Fibroblast of the aortic adventitia (primary cell): ENCODE results near the gene RAB10. TPM values are rescaled to one million over a fixed set of nuclear protein-coding genes. Genes with fewer than 3 reads are reported as not detected.

Source experiments
- DNase-seq: peaks from one replicate; pipeline ENCODE4 v3.0.0-alpha.2; 2010; ENCODE audit warnings: low read depth
- H3K4me3 ChIP-seq: 2 replicates; pipeline ENCODE4 v1.5.1; 2011; ENCODE audit warnings: low read depth, mild to moderate bottlenecking, control low read depth, low read length, moderate library complexity
- total RNA-seq: library from RNA; depleted of rRNA; stranded (reverse); fragments of >200 nt; gene quantifications from 2 replicates; pipeline ENCODE4 v1.2.3, GENCODE V29; 2012; ENCODE audit warnings: low replicate concordance
- TF ChIP-seq, protein P1 (sequence below): IDR thresholded peaks from 2 replicates; pipeline ENCODE4 v1.5.1; 2011; ENCODE audit warnings: mild to moderate bottlenecking, low read length, control low read depth, inconsistent platforms; ENCODE audit not compliant: insufficient read depth

RAB10 gene
- total RNA-seq, 1 donor: 234 TPM

- no peak for DNase-seq
- TF ChIP-seq, protein P1, sequence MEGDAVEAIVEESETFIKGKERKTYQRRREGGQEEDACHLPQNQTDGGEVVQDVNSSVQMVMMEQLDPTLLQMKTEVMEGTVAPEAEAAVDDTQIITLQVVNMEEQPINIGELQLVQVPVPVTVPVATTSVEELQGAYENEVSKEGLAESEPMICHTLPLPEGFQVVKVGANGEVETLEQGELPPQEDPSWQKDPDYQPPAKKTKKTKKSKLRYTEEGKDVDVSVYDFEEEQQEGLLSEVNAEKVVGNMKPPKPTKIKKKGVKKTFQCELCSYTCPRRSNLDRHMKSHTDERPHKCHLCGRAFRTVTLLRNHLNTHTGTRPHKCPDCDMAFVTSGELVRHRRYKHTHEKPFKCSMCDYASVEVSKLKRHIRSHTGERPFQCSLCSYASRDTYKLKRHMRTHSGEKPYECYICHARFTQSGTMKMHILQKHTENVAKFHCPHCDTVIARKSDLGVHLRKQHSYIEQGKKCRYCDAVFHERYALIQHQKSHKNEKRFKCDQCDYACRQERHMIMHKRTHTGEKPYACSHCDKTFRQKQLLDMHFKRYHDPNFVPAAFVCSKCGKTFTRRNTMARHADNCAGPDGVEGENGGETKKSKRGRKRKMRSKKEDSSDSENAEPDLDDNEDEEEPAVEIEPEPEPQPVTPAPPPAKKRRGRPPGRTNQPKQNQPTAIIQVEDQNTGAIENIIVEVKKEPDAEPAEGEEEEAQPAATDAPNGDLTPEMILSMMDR: no peak
- H3K4me3 ChIP-seq: no peak overlapping the region
Measured at GRCh38 chr2:26144031-26144430, 110.1 kb downstream of the RAB10 start.

DNA sequence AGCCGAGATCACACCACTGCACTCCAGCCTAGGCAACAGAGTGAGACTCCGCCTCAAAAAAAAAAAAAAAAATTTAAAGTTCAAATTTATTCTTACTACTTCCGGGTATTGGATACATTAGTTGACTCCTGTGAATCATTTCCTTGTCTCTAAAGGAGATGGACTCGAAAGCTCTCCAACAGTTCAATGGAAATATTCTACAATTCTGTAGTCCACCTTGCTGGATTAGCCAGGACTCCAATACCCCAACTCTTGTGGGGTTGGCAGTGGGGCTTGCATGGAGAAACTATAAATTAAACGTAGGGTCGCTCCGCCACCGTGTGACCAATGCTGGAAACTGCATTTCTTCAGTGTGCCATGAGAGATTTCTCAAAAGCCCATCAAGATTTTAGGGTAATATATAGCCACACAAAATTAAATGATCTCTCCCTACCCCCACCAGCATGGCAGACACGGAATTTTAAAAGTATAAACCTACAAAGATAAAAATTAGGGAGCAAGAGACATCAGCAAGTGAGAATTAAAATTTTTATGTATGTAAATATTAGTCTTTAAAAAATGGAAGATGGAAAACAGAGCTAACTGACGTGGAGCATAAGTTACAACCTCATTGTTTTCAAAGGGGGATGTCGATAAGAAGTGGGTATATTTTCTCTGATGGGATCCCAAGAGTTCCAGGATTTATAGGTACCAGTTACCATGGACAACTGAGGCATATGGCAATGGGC is 111.2 kb downstream of the RAB10 start:
- peak; percentile 74 for DNase-seq
- TF ChIP-seq, protein P1: peak; percentile 74
- H3K4me3 ChIP-seq: no peak overlapping the region

DNA sequence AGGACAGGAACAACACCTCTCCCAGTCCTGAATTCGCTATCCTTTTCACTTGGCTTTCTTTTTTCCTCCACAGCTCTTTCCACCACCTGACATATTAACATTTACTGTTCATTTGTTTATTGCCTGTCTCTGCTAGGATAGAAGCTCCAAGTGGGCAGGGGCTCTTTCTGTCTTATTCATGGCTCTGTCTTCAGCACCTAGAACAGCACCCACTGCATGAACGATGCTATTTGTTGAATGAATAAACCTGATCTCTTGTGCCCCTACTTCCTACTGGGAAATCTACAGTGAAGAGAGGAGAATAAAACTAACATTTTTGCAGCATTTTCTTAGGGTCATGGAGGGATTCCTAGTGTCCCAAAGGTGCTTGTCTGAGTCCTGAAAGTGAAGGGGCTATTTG is 114.6 kb downstream of the RAB10 start:
- no peak overlapping the region for H3K4me3 ChIP-seq
- peak; percentile 24 for DNase-seq
- TF ChIP-seq, protein P1: no peak

- TF ChIP-seq, protein P1: no peak
- no peak for DNase-seq
- no peak overlapping the region for H3K4me3 ChIP-seq
Measured at GRCh38 chr2:26150243-26150642, 116.4 kb downstream of the RAB10 start.

- no peak for DNase-seq
- TF ChIP-seq, protein P1: no peak
- no peak overlapping the region for H3K4me3 ChIP-seq
Measured at GRCh38 chr2:26157580-26157979, 123.7 kb downstream of the RAB10 start.

DNA sequence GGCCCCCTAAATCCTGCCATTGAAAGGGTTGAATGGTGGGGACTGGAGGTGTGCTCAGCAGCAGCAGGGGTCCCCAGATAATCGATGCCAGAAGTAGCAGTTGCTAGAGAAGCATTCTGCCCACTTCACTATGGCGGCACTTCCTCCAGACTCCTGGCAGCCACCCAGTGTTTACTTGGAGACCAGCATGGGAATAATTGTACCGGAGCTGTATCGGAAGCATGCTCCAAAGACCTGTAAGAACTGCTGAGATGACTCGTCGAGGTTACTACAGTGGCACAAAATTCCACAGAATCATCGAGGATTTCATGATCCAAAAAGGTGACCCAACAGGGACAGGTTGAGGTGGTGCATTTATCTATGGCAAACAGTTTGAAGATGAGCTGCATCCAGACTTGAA is 128.0 kb downstream of the RAB10 start:
- no peak overlapping the region for H3K4me3 ChIP-seq
- TF ChIP-seq, protein P1: no peak
- no peak for DNase-seq

DNA sequence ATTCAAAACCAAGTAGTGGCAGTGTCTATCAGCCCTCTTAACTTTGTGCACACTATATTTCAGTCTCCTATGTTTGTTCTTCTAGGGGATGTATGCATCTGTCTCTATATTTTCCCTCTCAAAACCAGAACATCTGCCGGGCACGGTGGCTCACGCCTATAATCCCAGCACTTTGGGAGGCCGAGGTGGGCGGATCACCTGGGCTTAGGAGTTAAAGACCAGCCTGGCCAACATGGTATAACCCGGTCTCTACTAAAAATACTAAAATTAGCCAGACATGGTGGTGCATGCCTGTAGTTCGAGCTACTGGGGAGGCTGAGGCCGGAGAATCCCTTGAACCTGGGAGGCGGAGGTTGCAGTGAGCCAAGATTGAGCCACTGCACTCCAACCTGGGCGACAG is 129.1 kb downstream of the RAB10 start:
- TF ChIP-seq, protein P1: no peak
- no peak overlapping the region for H3K4me3 ChIP-seq
- DNase-seq: no peak
